AG08395 (cell line): Measurements from ENCODE around the gene AEBP2.
"Not testable (repeated sequence)": the region's sequence is repeated elsewhere in the genome, so short reads cannot be mapped to it uniquely, and the experiment has no call there.

Experiments
- DNase-seq: peaks from one replicate; pipeline ENCODE4 v3.0.0; 2012; ENCODE audit warnings: mixed read lengths, low spot score

Gene AEBP2, protein sequence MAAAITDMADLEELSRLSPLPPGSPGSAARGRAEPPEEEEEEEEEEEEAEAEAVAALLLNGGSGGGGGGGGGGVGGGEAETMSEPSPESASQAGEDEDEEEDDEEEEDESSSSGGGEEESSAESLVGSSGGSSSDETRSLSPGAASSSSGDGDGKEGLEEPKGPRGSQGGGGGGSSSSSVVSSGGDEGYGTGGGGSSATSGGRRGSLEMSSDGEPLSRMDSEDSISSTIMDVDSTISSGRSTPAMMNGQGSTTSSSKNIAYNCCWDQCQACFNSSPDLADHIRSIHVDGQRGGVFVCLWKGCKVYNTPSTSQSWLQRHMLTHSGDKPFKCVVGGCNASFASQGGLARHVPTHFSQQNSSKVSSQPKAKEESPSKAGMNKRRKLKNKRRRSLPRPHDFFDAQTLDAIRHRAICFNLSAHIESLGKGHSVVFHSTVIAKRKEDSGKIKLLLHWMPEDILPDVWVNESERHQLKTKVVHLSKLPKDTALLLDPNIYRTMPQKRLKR

DNA sequence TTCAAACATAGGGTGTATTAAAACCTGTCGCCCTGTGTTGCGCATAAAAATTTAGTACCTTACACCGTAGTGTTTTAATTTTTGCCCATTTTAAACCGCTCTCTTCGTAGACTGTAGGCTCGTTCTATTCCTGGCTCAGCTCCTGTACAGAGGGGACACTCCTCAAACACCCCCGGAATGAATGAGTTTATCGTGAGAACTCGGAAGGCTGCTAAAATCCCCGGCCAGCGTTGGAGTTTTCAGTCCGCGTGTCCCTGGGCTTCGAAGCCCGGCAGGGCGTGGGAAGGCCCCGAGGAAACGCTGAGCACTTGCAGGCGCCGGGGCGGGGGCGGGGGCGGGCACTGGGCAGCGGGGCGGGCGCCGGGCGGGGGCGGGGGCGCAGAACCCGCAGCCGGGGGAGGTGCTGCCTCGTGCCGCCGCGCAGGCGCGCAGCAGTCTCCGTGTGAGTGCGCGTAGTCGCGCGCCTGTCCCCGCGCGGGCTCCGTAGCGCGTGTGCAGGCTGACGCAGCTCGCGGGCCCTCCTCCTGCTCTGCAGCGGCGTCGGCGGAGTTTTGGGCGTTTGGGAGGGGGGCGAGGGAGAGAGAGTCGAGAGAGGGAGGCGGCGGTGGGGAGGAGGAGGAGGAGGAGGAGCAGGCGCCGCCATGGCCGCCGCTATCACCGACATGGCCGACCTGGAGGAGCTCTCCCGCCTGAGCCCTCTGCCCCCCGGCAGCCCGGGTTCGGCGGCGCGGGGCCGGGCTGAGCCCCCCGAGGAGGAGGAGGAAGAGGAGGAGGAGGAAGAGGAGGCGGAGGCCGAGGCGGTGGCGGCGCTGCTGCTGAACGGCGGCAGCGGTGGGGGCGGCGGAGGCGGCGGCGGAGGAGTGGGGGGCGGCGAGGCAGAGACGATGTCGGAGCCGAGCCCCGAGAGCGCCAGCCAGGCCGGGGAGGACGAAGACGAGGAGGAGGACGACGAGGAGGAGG lies at the start of gene AEBP2:
Gene AEBP2 (plus strand): TSS at position 434 of the 960 bp plus-strand sequence. CDS start 208 bp downstream, at position 642.
- peak; percentile 97 for DNase-seq

DNA sequence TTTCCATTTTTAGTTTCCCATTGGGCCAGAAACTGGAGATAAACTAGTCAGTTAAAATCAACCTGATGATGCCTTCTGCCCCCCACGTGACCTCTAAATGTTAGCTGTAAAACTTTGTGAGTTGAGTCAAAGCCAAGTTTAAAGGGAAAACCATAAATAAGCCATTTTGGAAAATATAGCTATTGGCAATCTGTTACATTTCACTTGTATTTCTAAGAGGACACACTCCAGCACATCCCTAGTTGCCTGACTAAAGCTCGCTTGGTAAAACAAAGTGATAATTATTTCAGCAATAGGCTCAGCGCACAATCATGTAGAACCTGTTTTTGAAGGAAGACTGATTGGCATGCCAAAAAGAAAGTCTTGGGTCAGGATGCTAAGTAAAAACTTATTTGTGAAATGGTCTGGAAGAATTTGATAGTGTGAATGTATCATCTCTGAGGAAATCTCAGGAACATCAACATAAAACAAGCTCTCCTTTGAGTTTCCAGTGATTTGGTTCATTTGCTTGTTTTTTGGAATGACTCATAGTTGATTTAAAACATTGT lies 49.2 kb upstream of the AEBP2 start:
- DNase-seq: no peak

DNA sequence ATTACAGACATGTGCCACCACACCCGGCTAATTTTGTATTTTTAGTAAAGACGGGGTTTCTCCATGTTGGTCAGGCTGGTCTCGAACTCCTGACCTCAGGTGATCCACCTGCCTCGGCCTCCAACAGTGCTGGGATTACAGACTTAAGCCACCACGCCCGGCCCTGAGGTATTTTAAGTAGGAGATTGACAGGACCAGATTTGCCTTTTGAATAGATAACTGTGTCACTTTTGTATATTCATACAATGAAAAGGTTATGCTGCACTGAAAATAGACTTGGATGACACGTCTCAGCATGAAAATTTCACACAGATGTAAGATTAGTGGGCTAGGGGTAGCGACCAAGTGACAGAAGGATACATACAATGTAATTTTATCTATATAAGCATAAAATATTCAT lies 46.6 kb upstream of the AEBP2 start:
- not testable (repeated sequence) for DNase-seq

DNA sequence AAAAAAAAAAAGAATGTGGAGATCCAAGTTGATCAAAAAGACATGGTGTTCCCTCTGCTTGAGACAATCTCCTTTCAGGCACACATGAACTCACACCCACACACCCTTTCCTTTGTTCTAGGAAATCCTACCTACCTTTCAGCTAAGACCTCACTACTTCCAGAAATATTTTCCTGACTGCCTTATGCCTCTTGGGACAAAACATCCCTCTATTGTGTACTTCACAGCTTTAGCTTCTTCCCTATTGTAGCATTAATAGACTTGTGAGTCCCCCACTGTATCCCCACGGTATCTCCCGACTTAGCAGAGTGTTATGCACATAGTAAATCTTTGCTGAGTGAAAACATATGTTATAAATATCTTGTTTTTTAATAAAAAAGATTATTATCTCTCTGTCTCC lies 44.9 kb upstream of the AEBP2 start:
- no peak for DNase-seq

DNA sequence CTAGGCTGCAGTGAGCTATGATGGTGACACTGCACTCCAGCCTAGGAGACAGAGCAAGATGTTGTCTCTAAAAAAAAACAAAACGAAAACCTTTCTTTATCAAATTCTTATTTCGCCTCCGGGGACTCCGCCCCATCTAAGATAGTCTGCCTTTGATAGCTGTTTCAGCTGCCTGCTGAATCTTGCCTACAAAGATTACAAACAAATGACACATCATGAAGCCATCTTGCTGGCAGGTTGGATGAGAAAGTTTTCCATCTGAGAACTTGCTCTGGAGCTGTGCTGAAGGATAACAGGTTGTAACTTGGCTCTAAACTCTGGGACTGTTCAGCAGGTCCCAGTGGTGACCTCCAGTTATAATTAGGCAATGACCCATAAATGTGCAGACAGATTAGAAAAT lies 41.8 kb upstream of the AEBP2 start:
- no peak for DNase-seq

DNA sequence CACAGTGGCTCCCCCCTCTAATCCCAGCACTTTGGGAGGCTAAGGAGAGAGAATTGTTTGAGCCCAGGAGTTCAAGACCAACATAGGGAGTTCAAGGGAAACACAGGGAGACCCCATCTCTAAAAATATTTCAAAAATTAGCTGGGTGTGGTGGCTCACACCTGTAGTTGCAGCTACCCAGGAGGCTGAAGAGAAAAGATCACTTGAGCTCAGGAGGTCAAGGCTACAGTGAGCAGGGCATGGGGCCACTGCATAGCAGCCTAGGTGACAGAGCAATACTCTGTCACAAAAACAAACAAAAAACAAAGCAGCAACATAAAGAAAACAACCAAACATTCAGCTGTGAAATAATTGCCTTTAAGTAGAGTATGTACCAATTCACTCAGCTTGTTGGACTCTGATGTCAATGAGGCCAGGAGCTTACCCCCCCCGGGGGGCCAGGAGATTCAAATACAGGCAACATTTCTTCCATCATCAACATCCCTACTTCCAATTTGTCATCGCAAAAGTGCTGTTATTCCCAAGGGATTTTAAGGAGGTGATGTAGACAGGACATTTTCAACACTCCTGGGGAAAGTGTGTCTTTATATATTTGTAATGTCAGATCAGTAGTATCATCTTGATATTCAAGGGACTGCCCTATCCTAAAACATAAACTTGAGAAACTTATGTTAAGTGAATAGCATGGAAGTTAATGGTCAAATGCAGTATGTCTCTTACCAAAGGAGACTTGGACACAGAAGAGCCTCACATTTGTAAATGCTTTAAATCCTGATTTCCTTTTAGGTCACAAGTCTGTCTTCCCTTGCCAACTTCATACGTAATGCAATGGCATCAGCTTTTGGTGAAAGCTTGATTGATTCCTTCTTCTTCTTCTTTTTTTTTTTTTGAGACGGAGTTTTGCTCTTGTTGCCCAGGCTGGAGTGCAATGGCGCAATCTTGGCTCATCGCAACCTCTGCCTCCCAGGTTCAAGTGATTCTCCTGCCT lies 40.6 kb upstream of the AEBP2 start:
- no peak for DNase-seq

DNA sequence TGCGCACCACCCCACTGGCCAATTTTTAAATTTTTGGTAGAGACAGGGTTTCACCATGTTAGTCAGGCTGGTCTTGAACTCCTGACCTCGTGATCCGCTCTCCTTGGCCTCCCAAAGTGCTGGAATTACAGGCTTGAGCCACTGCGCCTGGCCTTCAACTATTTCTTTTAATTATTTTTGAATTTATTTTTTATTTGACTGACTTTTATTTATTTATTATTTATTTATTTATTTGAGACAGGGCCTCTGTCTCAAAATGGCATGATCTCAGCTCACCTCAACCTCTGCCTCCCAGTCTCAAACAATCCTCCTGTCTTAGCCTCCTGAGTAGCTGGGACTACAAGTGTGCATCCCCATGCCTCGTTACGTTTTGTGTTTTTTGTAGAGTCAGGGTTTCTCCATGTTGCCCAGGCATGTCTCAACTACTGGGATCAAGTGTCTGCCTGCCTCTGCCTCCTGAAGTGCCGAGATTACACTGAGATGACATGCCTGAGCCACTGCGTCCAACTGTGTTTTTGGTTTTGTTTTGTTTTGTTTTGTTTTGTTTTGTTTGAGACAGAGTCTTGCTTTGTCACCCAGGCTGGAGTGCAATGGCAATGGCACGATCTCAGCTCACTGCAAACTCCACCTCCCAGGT lies 38.5 kb upstream of the AEBP2 start:
- not testable (repeated sequence) for DNase-seq

DNA sequence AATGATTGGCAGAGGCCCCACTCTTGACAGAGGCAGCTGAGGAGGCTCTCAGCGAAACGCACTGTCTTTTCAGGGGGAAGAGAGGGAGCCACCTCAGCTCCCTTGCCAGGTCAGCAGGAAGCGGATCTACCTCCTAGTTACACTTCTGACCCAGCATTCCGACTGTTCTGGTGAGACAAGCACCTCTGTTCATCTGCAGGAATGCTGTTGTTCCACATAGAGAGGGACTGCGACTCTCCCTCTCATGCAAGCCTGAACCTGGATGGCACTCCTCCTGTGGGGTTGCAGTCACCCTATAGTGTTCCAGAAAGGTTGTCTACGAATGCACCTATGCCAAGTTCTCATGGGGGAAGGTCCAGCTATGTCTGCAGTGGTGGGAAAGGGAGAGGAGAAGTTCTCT lies 37.1 kb upstream of the AEBP2 start:
- no peak for DNase-seq

DNA sequence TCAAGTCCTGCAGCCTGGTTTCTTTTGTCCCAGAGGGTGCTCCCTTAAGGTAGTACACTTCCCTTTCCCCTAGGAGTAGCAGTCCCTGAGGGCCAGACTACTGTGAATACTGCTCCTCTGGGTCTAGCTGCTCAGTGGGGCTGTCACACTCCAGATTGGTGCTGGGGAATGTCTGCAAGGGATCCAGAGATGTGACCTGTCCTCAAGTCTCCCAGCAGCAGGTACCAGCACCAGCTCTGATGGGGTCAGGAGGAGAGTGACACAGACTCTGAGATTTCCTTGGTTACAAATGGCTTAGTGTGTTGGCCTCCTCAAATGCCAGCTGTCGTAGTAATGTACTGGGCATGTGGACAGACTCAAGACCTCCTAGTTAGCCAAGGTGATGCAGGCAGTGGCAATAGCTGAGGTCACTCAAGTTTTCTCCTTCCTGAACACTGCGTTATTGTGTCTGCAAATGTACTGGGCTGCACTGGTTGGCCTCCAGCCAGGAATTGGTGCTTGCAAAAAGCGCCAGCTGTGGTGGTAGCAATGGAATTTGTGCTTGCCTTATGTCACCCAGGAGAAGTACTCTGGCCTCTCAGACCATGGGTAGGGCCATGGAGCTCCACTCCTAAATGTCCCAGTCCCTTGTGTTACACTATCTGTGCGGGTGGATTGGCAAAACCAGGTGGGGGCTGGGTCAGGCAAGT lies 36.4 kb upstream of the AEBP2 start:
- DNase-seq: no peak

DNA sequence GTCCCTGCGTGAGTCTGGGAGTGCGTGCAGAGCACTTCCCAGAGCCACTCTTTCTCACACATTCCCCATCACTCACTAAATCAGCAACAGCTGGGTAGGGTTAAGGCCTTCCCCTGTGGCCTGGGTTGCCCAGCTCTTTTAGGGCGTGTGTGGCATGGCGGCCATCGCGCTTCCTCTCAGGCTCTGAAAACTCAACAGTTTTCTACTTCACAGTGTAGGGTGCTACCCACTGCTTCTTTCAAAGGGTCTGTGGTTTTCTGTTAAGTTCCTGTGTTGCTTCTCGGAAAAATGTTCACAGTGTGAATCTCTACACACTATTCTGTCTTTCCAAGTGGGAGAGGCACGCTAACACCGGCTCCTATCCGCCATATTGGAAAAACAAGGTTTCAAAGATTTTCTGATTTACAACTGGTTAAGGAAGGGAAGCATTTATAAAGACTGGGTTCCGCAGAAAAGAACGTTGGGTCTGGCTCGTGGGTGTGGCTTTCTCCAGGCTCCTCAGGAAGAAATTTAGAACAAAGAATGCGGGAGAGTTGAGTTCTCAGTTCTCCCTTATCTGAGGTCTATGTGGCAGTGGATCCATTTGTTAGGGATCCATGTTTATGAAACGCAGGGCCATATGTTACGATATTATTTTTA lies 34.9 kb upstream of the AEBP2 start:
- no peak for DNase-seq

DNA sequence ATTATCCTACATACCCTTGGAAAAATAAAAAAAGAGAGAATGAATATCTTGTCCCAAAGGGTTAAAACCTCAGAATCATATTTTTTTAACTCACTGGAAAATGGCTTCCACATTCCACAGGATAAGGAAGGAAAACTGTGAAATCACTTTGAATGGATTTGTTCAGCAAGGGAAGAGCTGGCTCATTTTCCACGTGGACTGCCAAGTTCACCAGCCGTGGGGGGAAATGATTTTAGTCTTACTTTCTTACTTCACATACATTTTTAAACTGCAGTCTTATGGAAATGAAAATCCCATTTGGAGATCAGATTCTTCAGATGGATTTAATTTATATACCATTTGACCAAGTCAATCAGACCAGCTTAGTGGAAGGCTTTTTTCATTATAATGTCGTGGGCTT lies 29.9 kb upstream of the AEBP2 start:
- no peak for DNase-seq

DNA sequence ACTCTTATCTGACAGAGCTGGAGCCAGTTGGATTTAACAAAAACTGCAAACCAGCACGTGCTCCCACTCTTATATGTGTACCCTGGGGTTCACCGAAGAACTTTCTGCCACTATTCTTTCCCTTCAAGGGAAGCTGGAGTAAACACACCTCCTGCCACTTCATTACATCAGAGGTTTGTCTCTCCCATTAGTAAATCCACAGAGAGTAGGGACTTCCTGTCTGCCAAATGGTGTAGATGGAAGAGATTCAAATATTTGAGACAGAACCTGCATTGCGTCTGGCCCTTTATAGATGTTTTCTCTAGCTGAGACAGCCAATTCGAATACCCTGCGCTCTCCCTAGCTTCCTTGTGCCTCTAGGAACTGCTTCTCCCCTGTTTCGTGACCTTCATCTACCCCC lies 29.1 kb upstream of the AEBP2 start:
- no peak for DNase-seq

DNA sequence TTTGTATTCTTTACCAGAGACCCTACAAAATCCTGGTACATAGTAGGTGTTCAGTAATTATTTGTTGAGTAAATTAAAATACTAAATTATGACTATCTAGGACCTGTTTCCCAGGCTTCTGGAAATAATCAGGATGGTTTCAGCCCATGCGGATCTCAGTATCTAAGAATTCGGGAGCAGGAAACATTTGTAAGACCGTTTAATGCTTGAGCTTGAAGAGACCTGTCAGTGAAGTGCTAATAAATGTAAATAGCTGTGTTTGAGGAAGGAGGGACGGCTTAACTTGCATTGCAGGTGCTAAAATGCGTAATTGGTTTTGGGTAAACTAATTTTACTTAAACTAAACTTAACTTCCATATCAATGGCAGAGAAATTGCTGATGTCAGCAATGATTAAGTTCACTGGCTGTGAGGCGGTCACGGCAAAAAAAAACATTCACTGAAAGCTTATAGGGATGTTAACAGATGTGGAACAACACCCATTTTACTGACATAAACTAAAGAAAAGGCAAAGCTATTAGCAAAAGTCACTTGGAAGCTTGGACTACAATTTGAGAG lies 28.6 kb upstream of the AEBP2 start:
- DNase-seq: no peak

DNA sequence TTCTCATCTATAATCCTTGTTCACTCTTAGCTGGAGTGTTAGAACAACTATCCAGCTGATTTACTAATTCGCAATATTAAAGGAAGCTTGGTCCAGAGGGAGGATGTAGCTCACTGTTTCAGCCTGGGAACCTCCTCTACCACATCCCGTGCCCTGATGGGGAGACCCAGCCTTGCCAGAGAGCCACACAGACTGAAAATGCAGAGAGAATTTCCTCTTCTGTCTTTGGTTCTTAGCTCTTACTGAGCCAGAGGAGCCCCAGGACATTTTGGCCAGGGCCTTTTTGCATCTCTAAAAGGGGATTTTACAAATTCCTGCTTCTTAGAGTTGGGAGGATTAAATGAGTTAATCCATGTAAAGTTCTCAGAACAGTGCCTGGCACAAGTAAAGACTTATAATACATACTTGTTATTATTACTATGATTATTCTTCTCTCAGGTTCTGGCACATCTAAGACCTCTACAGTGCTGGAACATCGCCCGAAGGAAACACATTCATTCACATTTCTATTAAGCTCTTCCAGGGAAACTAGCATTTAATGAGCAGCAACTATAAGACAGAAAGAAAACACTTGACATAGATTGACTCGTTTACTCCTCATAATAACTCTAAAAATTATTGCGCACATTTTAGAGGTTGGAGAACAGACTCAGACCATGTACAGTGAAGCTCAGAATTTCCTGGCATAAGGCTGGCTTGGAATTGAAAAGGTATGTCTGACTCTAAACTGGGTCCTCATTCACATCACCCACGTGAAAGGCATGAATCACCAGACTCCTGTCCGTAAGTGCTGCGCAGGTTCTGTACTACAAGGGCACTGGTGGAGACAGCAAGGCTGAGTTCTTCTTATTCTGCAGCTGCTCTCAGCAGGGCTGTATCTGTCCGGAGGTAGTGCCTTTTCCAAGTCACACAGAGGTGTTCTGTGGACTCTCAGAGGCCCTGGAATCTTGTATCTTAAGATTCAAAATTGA lies 27.8 kb upstream of the AEBP2 start:
- no peak for DNase-seq

DNA sequence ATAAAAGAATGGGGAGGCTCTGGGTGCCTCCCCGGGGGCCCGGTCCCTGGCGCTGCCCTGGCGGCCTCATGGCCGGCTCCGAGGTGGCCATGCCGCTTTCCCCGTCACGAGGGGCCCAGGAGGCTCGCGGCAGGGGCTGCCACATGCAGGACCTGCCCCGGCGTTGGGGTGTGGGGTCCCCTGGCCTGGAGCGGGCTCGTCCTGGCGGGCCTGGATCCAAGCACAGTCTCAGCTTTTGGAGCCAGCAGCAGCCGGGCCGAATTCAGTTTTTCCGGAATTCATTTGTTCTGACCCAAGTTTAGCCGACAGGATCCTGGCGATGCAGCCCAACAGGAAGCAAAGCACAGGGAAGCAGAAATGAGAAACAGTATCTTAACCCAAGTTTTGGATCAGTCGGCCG lies 26.4 kb upstream of the AEBP2 start:
- no peak for DNase-seq

DNA sequence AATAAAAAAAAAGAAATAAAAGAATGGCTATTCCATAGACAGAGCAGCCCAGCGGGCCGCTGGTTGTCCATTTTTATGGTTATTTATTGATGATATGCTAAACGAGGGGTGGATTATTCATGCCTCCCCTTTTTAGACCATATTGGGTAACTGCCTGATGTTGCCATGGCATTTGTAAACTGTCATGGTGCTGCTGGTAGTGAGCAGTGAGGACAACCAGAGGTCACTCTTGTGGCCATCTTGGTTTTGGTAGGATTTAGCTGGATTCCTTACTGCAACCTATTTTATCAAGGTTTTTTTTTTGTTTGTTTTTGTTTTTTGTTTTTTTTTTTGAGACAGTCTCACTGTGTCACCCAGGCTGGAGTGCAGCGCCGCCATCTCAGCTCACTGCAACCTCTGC lies 25.7 kb upstream of the AEBP2 start:
- not testable (repeated sequence) for DNase-seq

DNA sequence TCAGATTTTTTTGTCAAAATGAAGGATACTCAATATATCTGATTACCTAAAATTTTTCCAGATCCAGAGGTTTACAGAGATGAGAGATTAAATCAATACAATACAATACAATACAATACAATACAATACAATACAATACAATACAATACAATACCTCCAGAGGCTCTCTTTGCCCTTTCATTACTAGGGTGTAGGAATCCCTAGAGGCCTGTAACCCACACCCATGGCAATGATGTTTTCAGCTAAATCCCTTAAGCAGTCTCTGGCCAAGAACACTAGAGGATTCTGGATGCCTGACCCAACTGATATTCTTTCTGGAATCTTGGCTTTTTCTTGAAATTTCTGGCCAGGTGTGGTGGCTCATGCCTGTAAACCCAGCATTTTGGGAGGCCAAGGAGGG lies 23.7 kb upstream of the AEBP2 start:
- no peak for DNase-seq

DNA sequence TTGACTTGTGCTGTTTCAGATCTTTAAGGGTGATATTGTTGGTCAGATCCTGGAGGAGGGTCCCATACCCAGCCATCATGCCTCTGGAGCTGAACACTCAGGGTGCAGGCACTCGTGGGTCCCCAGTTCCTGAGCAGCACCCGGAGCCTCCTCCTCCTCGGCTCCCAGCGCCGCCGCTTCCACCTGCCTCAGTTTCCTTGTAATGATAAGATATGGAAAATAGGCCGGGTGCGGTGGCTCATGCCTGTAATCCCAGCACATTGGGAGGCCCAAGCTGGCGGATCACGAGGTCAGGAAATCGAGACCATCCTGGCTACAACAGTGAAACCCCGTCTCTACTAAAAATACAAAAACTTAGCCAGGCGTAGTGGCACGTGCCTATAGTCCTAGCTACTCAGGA lies 20.2 kb upstream of the AEBP2 start:
- DNase-seq: no peak
